HCT116 (cell line): ENCODE data around the gene RALGAPA1. TPM values are rescaled to one million over a fixed set of nuclear protein-coding genes. Genes with fewer than 3 reads are reported as not detected.

ENCODE experiments used
- ATAC-seq: fragments of 200-7000 bp; cut with Tn5 transposase; 2 replicates; pipeline ENCODE4 v1.9.1; 2020; ENCODE audit warnings: mild to moderate bottlenecking, moderate library complexity
- BruUV-seq: library from RNA; stranded (reverse); fragments of 400-500 nt; replicated peaks from 2 replicates; lab custom pipeline; 2021; lab: Mats Ljungman, UMichigan
- CTCF ChIA-PET: fragments of 300-600 bp; sonication (Branson Sonifier 250); formaldehyde crosslinking; loops from one replicate; lab custom pipeline; 2021; ENCODE audit warnings: antibody characterized with exemption; lab: Charles Lee
- POLR2A ChIA-PET: fragments of 300-600, 350-600 bp; sonication (Branson Sonifier 250); formaldehyde crosslinking; loops from one replicate; lab custom pipeline; 2021; ENCODE audit warnings: antibody characterized with exemption; lab: Charles Lee
- RAD21 ChIA-PET, 2 experiments: fragments of 300-600 bp; sonication (Branson Sonifier 250); formaldehyde crosslinking; loops; one replicate each; lab custom pipeline; 2023; ENCODE audit warnings: low total read pairs in 2 of 2; ENCODE audit not compliant: uncharacterized antibody in 2 of 2, unreplicated experiment in 2 of 2, low non-redundant PET in 1 of 2; lab: Charles Lee
- DNase-seq: peaks from one replicate; pipeline ENCODE4 v3.0.0-alpha.2; 2010; ENCODE audit warnings: low read depth, low spot score
- H2AFZ ChIP-seq: fragments of 200-600 bp; shearing (Covaris generic), sonication (generic); 2 replicates; pipeline ENCODE4 v1.6.1; 2017; ENCODE audit warnings: low read depth, mixed run types, mixed read lengths, antibody characterized with exemption, low read length; ENCODE audit not compliant: poor library complexity, severe bottlenecking
- H3K27ac ChIP-seq: 2 replicates; pipeline ENCODE4 v1.5.1; 2012; ENCODE audit warnings: low read depth, low read length
- H3K27me3 ChIP-seq: fragments of 200-600 bp; sonication (generic); 2 replicates; pipeline ENCODE4 v1.6.1; 2016; ENCODE audit warnings: mixed run types, low read length, mixed read lengths; ENCODE audit not compliant: insufficient read depth
- H3K36me3 ChIP-seq, 2 experiments: fragments of 200-500 bp in 1 of 2; fragments of 200-600 bp in 1 of 2; sonication (Bioruptor generic) in 1 of 2; sonication (generic) in 1 of 2; 2 replicates each; pipeline versions ENCODE4 v1.5.1 to v1.6.1; 2014 to 2016; ENCODE audit warnings: low read length in 2 of 2, inconsistent platforms in 1 of 2, mixed read lengths in 1 of 2, mixed run types in 1 of 2; ENCODE audit not compliant: insufficient read depth in 2 of 2, control insufficient read depth in 1 of 2
- H3K4me1 ChIP-seq, 2 experiments: fragments of 200-600 bp in 1 of 2; sonication (generic) in 1 of 2; 2 replicates each; pipeline versions ENCODE4 v1.5.1 to v1.6.1; 2012 to 2017; ENCODE audit warnings: low read length in 2 of 2, inconsistent platforms in 1 of 2, mild to moderate bottlenecking in 1 of 2, mixed read lengths in 1 of 2, mixed run types in 1 of 2, moderate library complexity in 1 of 2; ENCODE audit not compliant: insufficient read depth in 2 of 2, control insufficient read depth in 1 of 2
- H3K4me2 ChIP-seq: fragments of 200-600 bp; sonication (generic); 2 replicates; pipeline ENCODE4 v1.6.1; 2017; ENCODE audit warnings: mixed run types, low read length, mixed read lengths
- H3K4me3 ChIP-seq, 2 experiments: fragments of 200-600 bp in 1 of 2; sonication (generic) in 1 of 2; replicated peaks in 1 of 2; 2 replicates each; pipeline ENCODE4 v1.5.1; 2011 to 2016; ENCODE audit warnings: low read length in 2 of 2, control low read depth in 1 of 2, low read depth in 1 of 2, mild to moderate bottlenecking in 1 of 2, mixed read lengths in 1 of 2, mixed run types in 1 of 2
- H3K79me2 ChIP-seq: fragments of 200-600 bp; sonication (generic); 2 replicates; pipeline ENCODE4 v1.6.1; 2017; ENCODE audit warnings: mild to moderate bottlenecking, mixed run types, low read length, moderate library complexity, mixed read lengths; ENCODE audit not compliant: insufficient read depth
- H3K9ac ChIP-seq: fragments of 200-600 bp; sonication (generic); 2 replicates; pipeline ENCODE4 v1.6.1; 2016; ENCODE audit warnings: low read length, mixed read lengths
- H3K9me2 ChIP-seq: fragments of 200-600 bp; sonication (generic), shearing (Covaris generic); 2 replicates; pipeline ENCODE4 v1.6.1; 2017; ENCODE audit warnings: mixed run types, mild to moderate bottlenecking, moderate library complexity; ENCODE audit not compliant: insufficient read depth
- H3K9me3 ChIP-seq, 2 experiments: fragments of 200-500 bp in 1 of 2; fragments of 200-600 bp in 1 of 2; sonication (Bioruptor generic) in 1 of 2; sonication (generic) in 1 of 2; 2 replicates each; pipeline ENCODE4 v1.6.1; 2014 to 2017; ENCODE audit warnings: low read length in 2 of 2, mixed read lengths in 2 of 2, inconsistent platforms in 1 of 2, low read depth in 1 of 2, mild to moderate bottlenecking in 1 of 2, mixed run types in 1 of 2, moderate library complexity in 1 of 2; ENCODE audit not compliant: control insufficient read depth in 1 of 2, insufficient read depth in 1 of 2
- H4K20me1 ChIP-seq: fragments of 200-600 bp; sonication (generic), shearing (Covaris generic); 2 replicates; pipeline ENCODE4 v1.6.1; 2017; ENCODE audit warnings: mixed run types, mild to moderate bottlenecking, moderate library complexity; ENCODE audit not compliant: insufficient read depth
- CBX3 ChIP-seq: IDR thresholded peaks from 2 replicates; pipeline ENCODE4 v1.6.1; 2012; ENCODE audit warnings: low read depth
- CEBPB ChIP-seq: IDR thresholded peaks from 2 replicates; pipeline ENCODE4 v1.6.1; 2012; ENCODE audit warnings: low read depth
- FOSL1 ChIP-seq: IDR thresholded peaks from 2 replicates; pipeline ENCODE4 v1.6.1; 2012; ENCODE audit warnings: low read depth
- JUND ChIP-seq: IDR thresholded peaks from 2 replicates; pipeline ENCODE4 v1.6.1; 2012
- MAX ChIP-seq: IDR thresholded peaks from 2 replicates; pipeline ENCODE4 v1.6.1; 2012
- POLR2A ChIP-seq: IDR thresholded peaks from 2 replicates; pipeline ENCODE4 v1.7.0; 2011; ENCODE audit warnings: borderline replicate concordance; ENCODE audit not compliant: insufficient read depth, insufficient read length; ENCODE audit errors: extremely low read depth
- RAD21 ChIP-seq: IDR thresholded peaks from 2 replicates; pipeline ENCODE4 v1.6.1; 2012; ENCODE audit warnings: low read depth, mild to moderate bottlenecking
- SP1 ChIP-seq: IDR thresholded peaks from 2 replicates; pipeline ENCODE4 v1.6.1; 2012; ENCODE audit warnings: low read depth
- TCF7L2 ChIP-seq: IDR thresholded peaks from 2 replicates; pipeline ENCODE4 v1.7.0; 2011; ENCODE audit warnings: borderline replicate concordance, inconsistent platforms; ENCODE audit not compliant: insufficient read depth, insufficient read length; ENCODE audit errors: extremely low read depth
- ZFX ChIP-seq: fragments of 450-650 bp; IDR thresholded peaks from 2 replicates; pipeline ENCODE4 v1.6.1; 2017
- ZNF274 ChIP-seq: fragments of 200-500 bp; sonication (Bioruptor generic); IDR thresholded peaks from 2 replicates; pipeline ENCODE4 v1.6.1; 2014; ENCODE audit warnings: mild to moderate bottlenecking, low read depth, low read length, inconsistent platforms
- intact Hi-C: fragments of 100-400 bp; cut with micrococcal nuclease; formaldehyde crosslinking; loops from 2 replicates; pipeline ENCODE4 v1.10.0; 2022
- total RNA-seq: library from RNA; stranded (reverse); gene quantifications from one replicate; pipeline ENCODE4 v1.2.1, GENCODE V29; 2021; ENCODE audit not compliant: unreplicated experiment
- TF ChIP-seq, protein P1 (sequence below): IDR thresholded peaks from 2 replicates; pipeline ENCODE4 v1.6.1; 2012; ENCODE audit warnings: low read depth
- TF ChIP-seq, protein P2 (sequence below): IDR thresholded peaks from 2 replicates; pipeline ENCODE4 v1.6.1; 2011; ENCODE audit warnings: mild to moderate bottlenecking, low read length, moderate library complexity; ENCODE audit not compliant: insufficient replicate concordance; ENCODE audit errors: extremely low read depth

The RALGAPA1 gene
- total RNA-seq, 1 experiment from 2014 or later, result 29.3 TPM

GRCh38 chr14:35607380-35607779, 201.7 kb downstream of the RALGAPA1 start:
- peaks cover 0 to 5% of the 10 kb centered on the region in 2 experiments; a peak in 2 of 4 replicates for H3K36me3 ChIP-seq
- H3K27ac ChIP-seq, result no peak overlapping the region
- ChIA-PET POLR2A (no interaction called here), CTCF (no interaction called here), RAD21 (no interaction called here)
- H3K4me3 ChIP-seq, result no peak overlapping the region
- no TSS peak for BruUV-seq
- TF ChIP-seq SP1 (no peak), ZFX (no peak), ZNF274 (no peak), MAX (no peak), RAD21 (no peak)
- TF ChIP-seq, protein P1, sequence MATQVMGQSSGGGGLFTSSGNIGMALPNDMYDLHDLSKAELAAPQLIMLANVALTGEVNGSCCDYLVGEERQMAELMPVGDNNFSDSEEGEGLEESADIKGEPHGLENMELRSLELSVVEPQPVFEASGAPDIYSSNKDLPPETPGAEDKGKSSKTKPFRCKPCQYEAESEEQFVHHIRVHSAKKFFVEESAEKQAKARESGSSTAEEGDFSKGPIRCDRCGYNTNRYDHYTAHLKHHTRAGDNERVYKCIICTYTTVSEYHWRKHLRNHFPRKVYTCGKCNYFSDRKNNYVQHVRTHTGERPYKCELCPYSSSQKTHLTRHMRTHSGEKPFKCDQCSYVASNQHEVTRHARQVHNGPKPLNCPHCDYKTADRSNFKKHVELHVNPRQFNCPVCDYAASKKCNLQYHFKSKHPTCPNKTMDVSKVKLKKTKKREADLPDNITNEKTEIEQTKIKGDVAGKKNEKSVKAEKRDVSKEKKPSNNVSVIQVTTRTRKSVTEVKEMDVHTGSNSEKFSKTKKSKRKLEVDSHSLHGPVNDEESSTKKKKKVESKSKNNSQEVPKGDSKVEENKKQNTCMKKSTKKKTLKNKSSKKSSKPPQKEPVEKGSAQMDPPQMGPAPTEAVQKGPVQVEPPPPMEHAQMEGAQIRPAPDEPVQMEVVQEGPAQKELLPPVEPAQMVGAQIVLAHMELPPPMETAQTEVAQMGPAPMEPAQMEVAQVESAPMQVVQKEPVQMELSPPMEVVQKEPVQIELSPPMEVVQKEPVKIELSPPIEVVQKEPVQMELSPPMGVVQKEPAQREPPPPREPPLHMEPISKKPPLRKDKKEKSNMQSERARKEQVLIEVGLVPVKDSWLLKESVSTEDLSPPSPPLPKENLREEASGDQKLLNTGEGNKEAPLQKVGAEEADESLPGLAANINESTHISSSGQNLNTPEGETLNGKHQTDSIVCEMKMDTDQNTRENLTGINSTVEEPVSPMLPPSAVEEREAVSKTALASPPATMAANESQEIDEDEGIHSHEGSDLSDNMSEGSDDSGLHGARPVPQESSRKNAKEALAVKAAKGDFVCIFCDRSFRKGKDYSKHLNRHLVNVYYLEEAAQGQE, result no peak
- no peak overlapping the region for H3K4me2 ChIP-seq
- no peaks in the 10 kb centered on the region for H3K27me3 ChIP-seq
- H3K4me1 ChIP-seq, result no peaks in the 10 kb centered on the region
- no peak overlapping the region for H2AFZ ChIP-seq
- intact Hi-C loops, result no loop called here
- H3K9ac ChIP-seq, result no peak overlapping the region
- H3K9me3 ChIP-seq, result no peaks in the 10 kb centered on the region
- no peaks in the 10 kb centered on the region for H3K79me2 ChIP-seq
- H3K9me2 ChIP-seq, result no peaks in the 10 kb centered on the region
- ATAC-seq, result no peak
- DNase-seq, result no peak
- no peaks in the 10 kb centered on the region for H4K20me1 ChIP-seq

GRCh38 chr14:35600253-35600652, 208.8 kb downstream of the RALGAPA1 start:
- Histone ChIP-seq H4K20me1 (no peaks in the 10 kb centered on the region), H3K79me2 (no peaks in the 10 kb centered on the region), H3K9ac (no peak overlapping the region), H3K4me1 (no peaks in the 10 kb centered on the region), H3K4me2 (no peak overlapping the region), H2AFZ (no peak overlapping the region), H3K27ac (no peak overlapping the region), H3K9me2 (no peaks in the 10 kb centered on the region), H3K9me3 (no peaks in the 10 kb centered on the region), H3K27me3 (no peaks in the 10 kb centered on the region), H3K4me3 (no peak overlapping the region), H3K36me3 (peaks cover 0 to 5% of the 10 kb centered on the region in 2 experiments; a peak in 2 of 4 replicates)
- no peak for ATAC-seq
- ChIA-PET POLR2A (no interaction called here), CTCF (no interaction called here), RAD21 (no interaction called here)
- no TSS peak for BruUV-seq
- intact Hi-C loops, result no loop called here
- no peak for DNase-seq
- TF ChIP-seq TCF7L2, result no peak
- TF ChIP-seq CEBPB, result no peak
- TF ChIP-seq POLR2A, result no peak
- no peak for TF ChIP-seq FOSL1
- TF ChIP-seq MAX, result no peak
- TF ChIP-seq CBX3, result no peak
- TF ChIP-seq, protein P2, sequence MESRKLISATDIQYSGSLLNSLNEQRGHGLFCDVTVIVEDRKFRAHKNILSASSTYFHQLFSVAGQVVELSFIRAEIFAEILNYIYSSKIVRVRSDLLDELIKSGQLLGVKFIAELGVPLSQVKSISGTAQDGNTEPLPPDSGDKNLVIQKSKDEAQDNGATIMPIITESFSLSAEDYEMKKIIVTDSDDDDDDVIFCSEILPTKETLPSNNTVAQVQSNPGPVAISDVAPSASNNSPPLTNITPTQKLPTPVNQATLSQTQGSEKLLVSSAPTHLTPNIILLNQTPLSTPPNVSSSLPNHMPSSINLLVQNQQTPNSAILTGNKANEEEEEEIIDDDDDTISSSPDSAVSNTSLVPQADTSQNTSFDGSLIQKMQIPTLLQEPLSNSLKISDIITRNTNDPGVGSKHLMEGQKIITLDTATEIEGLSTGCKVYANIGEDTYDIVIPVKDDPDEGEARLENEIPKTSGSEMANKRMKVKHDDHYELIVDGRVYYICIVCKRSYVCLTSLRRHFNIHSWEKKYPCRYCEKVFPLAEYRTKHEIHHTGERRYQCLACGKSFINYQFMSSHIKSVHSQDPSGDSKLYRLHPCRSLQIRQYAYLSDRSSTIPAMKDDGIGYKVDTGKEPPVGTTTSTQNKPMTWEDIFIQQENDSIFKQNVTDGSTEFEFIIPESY, result no peak
- no peak for TF ChIP-seq JUND
